Glutamatergic neuron (in vitro differentiated cells): ENCODE results near the gene LUZP4. TPM values are rescaled to one million over a fixed set of nuclear protein-coding genes. Genes with fewer than 3 reads are reported as not detected.

Experiments
- DNase-seq: peaks from one replicate; pipeline ENCODE4 v3.0.0; 2022
- H3K27ac Mint-ChIP-seq: one replicate; pipeline ENCODE4 v1.8.0; 2020; ENCODE audit warnings: mild to moderate bottlenecking, mixed read lengths, inconsistent platforms; ENCODE audit not compliant: unreplicated experiment
- H3K27me3 Mint-ChIP-seq: one replicate; pipeline ENCODE4 v1.8.0; 2020; ENCODE audit warnings: mild to moderate bottlenecking, moderate library complexity, mixed read lengths, inconsistent platforms; ENCODE audit not compliant: unreplicated experiment
- H3K36me3 Mint-ChIP-seq: one replicate; pipeline ENCODE4 v1.8.0; 2020; ENCODE audit warnings: mild to moderate bottlenecking, mixed read lengths, inconsistent platforms; ENCODE audit not compliant: unreplicated experiment
- H3K4me1 Mint-ChIP-seq: one replicate; pipeline ENCODE4 v1.8.0; 2020; ENCODE audit warnings: mild to moderate bottlenecking, low read depth, mixed read lengths, inconsistent platforms; ENCODE audit not compliant: unreplicated experiment
- H3K4me3 Mint-ChIP-seq: one replicate; pipeline ENCODE4 v1.8.0; 2020; ENCODE audit warnings: mild to moderate bottlenecking, mixed read lengths, inconsistent platforms; ENCODE audit not compliant: unreplicated experiment
- H3K9me3 Mint-ChIP-seq: one replicate; pipeline ENCODE4 v1.8.0; 2020; ENCODE audit warnings: mild to moderate bottlenecking, moderate library complexity, mixed read lengths, inconsistent platforms; ENCODE audit not compliant: unreplicated experiment
- long read RNA-seq: library from polyadenylated mRNA; unstranded; transcript quantifications from one replicate; pipeline ENCODE4 v2.0.0, GENCODE V29; 2020; ENCODE audit not compliant: unreplicated experiment
- total RNA-seq: library from RNA; stranded (reverse); fragmentation: NEBNext Ultra II Directional; extraction: Animal tissue kit (Norgen Biotek cat#: 25700); gene quantifications from one replicate; pipeline ENCODE4 v1.2.1, GENCODE V29; 2021; ENCODE audit not compliant: unreplicated experiment
- TF ChIP-seq, protein P1 (sequence below): fragments of 200-600 bp; sonication (generic); IDR thresholded peaks from one replicate; pipeline ENCODE4 v1.5.0; 2021; ENCODE audit not compliant: partially characterized antibody, unreplicated experiment

Gene LUZP4, protein sequence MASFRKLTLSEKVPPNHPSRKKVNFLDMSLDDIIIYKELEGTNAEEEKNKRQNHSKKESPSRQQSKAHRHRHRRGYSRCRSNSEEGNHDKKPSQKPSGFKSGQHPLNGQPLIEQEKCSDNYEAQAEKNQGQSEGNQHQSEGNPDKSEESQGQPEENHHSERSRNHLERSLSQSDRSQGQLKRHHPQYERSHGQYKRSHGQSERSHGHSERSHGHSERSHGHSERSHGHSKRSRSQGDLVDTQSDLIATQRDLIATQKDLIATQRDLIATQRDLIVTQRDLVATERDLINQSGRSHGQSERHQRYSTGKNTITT
- not detected for total RNA-seq
- long read RNA-seq, result 0 reads

DNA sequence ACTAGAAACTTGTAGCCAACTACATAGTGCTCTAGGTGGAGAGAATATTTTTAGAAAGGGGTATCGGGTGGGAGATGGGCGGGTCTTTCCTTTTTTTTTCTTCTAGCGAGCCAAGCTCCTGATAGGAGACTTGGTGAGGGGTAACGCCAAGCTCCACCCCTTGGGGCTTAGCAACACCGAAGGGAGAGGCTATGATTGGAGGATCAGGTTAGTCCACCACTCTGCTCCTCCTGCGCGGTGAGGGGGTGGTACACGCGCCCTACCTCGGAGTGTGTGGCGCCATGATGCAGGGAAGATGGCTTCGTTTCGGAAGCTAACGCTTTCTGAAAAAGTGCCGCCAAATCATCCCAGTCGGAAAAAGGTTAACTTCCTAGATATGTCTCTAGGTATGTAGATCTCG is at the start of gene LUZP4:
Gene LUZP4 (plus strand): TSS at position 251 of the 400 bp plus-strand sequence. CDS start 45 bp downstream, at position 296.
- DNase-seq, result no peak

DNA sequence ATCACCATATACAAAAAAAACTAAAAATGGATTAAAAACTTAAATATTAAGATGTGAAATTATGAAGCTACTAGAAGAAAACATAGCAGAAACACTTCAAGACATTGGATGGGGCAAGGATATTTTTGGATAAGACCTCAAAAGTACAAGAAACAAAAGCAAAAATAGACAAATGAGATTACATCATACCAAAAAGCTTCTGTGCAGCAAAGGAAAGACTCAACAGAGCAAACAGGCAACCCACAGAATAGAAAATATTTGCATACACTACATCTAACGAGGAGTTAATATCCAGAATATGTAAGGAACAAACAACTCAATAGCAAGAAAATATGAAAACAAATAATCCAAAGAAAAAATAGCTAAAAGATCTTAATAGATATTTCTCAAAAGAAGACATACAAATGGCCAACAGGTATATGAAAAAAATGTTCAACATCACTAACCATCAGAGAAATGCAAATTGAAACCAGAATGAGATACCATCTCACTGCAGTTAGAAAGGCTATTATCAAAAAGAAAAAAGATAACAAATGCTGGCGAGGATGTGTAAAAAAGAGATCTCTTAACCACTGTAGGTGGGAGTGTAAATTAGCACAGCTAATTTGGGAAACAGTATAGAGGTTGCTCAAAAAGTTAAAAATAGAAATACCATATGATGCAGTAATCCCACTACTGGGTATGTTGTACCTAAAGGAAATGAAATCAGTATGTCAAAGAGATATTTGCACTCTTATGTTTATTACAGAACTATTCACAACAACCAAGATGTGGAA is 37.9 kb upstream of the LUZP4 start:
- TF ChIP-seq, protein P1, sequence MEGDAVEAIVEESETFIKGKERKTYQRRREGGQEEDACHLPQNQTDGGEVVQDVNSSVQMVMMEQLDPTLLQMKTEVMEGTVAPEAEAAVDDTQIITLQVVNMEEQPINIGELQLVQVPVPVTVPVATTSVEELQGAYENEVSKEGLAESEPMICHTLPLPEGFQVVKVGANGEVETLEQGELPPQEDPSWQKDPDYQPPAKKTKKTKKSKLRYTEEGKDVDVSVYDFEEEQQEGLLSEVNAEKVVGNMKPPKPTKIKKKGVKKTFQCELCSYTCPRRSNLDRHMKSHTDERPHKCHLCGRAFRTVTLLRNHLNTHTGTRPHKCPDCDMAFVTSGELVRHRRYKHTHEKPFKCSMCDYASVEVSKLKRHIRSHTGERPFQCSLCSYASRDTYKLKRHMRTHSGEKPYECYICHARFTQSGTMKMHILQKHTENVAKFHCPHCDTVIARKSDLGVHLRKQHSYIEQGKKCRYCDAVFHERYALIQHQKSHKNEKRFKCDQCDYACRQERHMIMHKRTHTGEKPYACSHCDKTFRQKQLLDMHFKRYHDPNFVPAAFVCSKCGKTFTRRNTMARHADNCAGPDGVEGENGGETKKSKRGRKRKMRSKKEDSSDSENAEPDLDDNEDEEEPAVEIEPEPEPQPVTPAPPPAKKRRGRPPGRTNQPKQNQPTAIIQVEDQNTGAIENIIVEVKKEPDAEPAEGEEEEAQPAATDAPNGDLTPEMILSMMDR, result no peak
- H3K9me3 Mint-ChIP-seq, result no peaks in the 10 kb centered on the region
- DNase-seq, result no peak
- no peaks in the 10 kb centered on the region for H3K4me1 Mint-ChIP-seq
- H3K36me3 Mint-ChIP-seq, result no peaks in the 10 kb centered on the region
- no peak overlapping the region for H3K27ac Mint-ChIP-seq
- no peak overlapping the region for H3K4me3 Mint-ChIP-seq
- no peaks in the 10 kb centered on the region for H3K27me3 Mint-ChIP-seq

More for the DNA sequence above, at the start of gene LUZP4:
- H3K4me1 Mint-ChIP-seq, result no peaks in the 10 kb centered on the region
- no peaks in the 10 kb centered on the region for H3K9me3 Mint-ChIP-seq
- H3K27ac Mint-ChIP-seq, result no peak within 1 kb of the TSS
- TF ChIP-seq, protein P1, result no peak
- H3K27me3 Mint-ChIP-seq, result no peaks in the 10 kb centered on the region
- H3K4me3 Mint-ChIP-seq, result no peak within 1 kb of the TSS
- no peaks in the 10 kb centered on the region for H3K36me3 Mint-ChIP-seq

DNA sequence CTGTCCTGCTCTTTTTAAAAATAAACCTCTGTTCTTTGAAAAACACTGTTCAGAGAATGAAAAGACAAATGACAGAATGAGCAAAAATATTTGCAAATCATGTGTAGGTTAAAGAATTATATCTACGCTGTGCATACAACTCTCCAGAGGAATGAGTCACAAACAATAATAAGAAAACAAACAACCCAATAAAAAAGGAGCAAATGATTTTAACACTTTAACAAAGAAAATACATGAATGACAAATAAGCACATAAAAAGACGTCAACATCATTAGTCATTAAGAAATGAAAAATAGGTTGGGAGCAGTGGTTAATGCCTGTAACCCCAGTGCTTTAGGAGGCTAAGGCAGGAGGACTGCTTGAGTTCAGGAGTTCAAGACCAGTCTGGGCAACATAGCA is 34.5 kb upstream of the LUZP4 start:
- TF ChIP-seq, protein P1, result no peak
- no peak for DNase-seq
- no peaks in the 10 kb centered on the region for H3K9me3 Mint-ChIP-seq
- no peaks in the 10 kb centered on the region for H3K4me1 Mint-ChIP-seq
- no peak overlapping the region for H3K27ac Mint-ChIP-seq
- H3K36me3 Mint-ChIP-seq, result no peaks in the 10 kb centered on the region
- H3K4me3 Mint-ChIP-seq, result no peak overlapping the region
- no peaks in the 10 kb centered on the region for H3K27me3 Mint-ChIP-seq

DNA sequence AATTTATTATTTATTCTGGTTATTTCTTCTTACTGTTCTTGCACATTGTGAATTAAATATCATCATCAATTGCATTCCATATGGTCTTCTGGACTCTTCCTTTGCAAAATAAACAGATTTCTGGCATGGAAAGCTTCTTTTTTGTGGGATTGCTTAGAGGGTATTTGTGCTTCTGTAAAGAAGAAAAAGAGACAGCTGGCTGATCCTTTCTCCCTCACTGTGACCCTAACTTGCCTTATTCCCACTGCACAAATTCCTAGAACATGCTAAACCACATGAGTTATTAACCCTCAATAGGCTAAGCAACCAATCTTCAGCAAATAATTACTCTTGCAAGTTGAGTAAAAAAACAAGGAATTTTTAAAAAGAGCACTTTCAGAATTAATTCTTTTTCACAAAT is 31.8 kb upstream of the LUZP4 start:
- no peak overlapping the region for H3K27ac Mint-ChIP-seq
- no peaks in the 10 kb centered on the region for H3K27me3 Mint-ChIP-seq
- TF ChIP-seq, protein P1, result no peak
- DNase-seq, result no peak
- no peaks in the 10 kb centered on the region for H3K36me3 Mint-ChIP-seq
- no peak overlapping the region for H3K4me3 Mint-ChIP-seq
- H3K4me1 Mint-ChIP-seq, result no peaks in the 10 kb centered on the region
- no peaks in the 10 kb centered on the region for H3K9me3 Mint-ChIP-seq
